Endothelial cell of umbilical vein (primary cell): Measurements from ENCODE around the gene DMXL1. TPM values are rescaled to one million over a fixed set of nuclear protein-coding genes. Genes with fewer than 3 reads are reported as not detected.

ENCODE experiments used
- BruUV-seq: library from RNA; stranded (reverse); fragments of 400-500 nt; replicated peaks from 2 replicates; lab custom pipeline; 2021; lab: Mats Ljungman, UMichigan
- CTCF ChIA-PET: fragments of 300-600, 350-600 bp; sonication (Branson Sonifier 250); formaldehyde crosslinking; loops from one replicate; lab custom pipeline; 2021; ENCODE audit warnings: antibody characterized with exemption, inconsistent platforms; lab: Charles Lee
- POLR2A ChIA-PET: fragments of 300-600, 350-600 bp; sonication (Branson Sonifier 250); formaldehyde crosslinking; loops from one replicate; lab custom pipeline; 2021; ENCODE audit warnings: antibody characterized with exemption, inconsistent platforms; lab: Charles Lee
- DNase-seq: peaks from one replicate; pipeline ENCODE4 v3.0.0-alpha.2; 2011; ENCODE audit warnings: low read depth, low spot score
- FAIRE-seq: peaks from 2 replicates; lab custom pipeline; 2011; peaks lifted over from hg19 to GRCh38; lab: Jason Lieb, UNC
- H2AFZ ChIP-seq: 2 replicates; pipeline ENCODE4 v1.6.0; 2012; ENCODE audit warnings: low read depth, low read length, control low read depth, inconsistent platforms
- H3K27ac ChIP-seq: 2 replicates; pipeline ENCODE4 v1.5.1; 2011; ENCODE audit warnings: low read depth, mild to moderate bottlenecking, control low read depth, low read length, moderate library complexity; ENCODE audit not compliant: insufficient read depth
- H3K27me3 ChIP-seq, 2 experiments: 2 replicates each; pipeline versions ENCODE4 v1.6.0 to v1.6.1; 2011; ENCODE audit warnings: low read length in 2 of 2, mixed read lengths in 1 of 2; ENCODE audit not compliant: control insufficient read depth in 2 of 2, insufficient read depth in 2 of 2
- H3K36me3 ChIP-seq, 2 experiments: 2 replicates in 1 of 2; 3 replicates in 1 of 2; pipeline ENCODE4 v1.5.1; 2011; ENCODE audit warnings: low read length in 2 of 2, mild to moderate bottlenecking in 1 of 2, moderate library complexity in 1 of 2; ENCODE audit not compliant: control insufficient read depth in 2 of 2, insufficient read depth in 2 of 2; ENCODE audit errors: extremely low read depth in 1 of 2
- H3K4me1 ChIP-seq: 3 replicates; pipeline ENCODE4 v1.5.1; 2011; ENCODE audit warnings: mild to moderate bottlenecking, low read length; ENCODE audit not compliant: control insufficient read depth, insufficient read depth; ENCODE audit errors: extremely low read depth
- H3K4me2 ChIP-seq: 2 replicates; pipeline ENCODE4 v1.6.1; 2011; ENCODE audit warnings: low read length, control low read depth, mixed read lengths; ENCODE audit not compliant: insufficient read depth
- H3K4me3 ChIP-seq, 3 experiments: fragments of 200-600 bp in 1 of 3; sonication (generic), shearing (Covaris generic) in 1 of 3; replicated peaks in 1 of 3; 2 replicates each; pipeline ENCODE4 v1.5.1; 2011 to 2016; ENCODE audit warnings: control low read depth in 3 of 3, low read length in 3 of 3, mild to moderate bottlenecking in 2 of 3, inconsistent platforms in 1 of 3, low read depth in 1 of 3, moderate library complexity in 1 of 3; ENCODE audit not compliant: insufficient read depth in 1 of 3
- H3K79me2 ChIP-seq: 2 replicates; pipeline ENCODE4 v1.6.0; 2012; ENCODE audit warnings: low read length, inconsistent platforms; ENCODE audit not compliant: control insufficient read depth, insufficient read depth
- H3K9ac ChIP-seq: replicated peaks from 2 replicates; pipeline ENCODE3; 2011; ENCODE audit warnings: low read length, control low read depth; ENCODE audit not compliant: insufficient read depth; ENCODE audit errors: extremely low read depth
- H3K9me1 ChIP-seq: replicated peaks from 3 replicates; pipeline ENCODE4 v1.6.0; 2011; ENCODE audit warnings: mild to moderate bottlenecking, low read length; ENCODE audit not compliant: control insufficient read depth, insufficient read depth; ENCODE audit errors: extremely low read depth
- H3K9me3 ChIP-seq: replicated peaks from 2 replicates; pipeline ENCODE4 v1.5.1; 2012; ENCODE audit warnings: low read length, inconsistent platforms; ENCODE audit not compliant: control insufficient read depth, insufficient read depth
- H4K20me1 ChIP-seq: replicated peaks from 2 replicates; pipeline ENCODE3; 2011; ENCODE audit warnings: mild to moderate bottlenecking, low read length; ENCODE audit not compliant: control insufficient read depth, insufficient read depth; ENCODE audit errors: extremely low read depth
- EZH2 ChIP-seq: IDR thresholded peaks from 2 replicates; pipeline ENCODE4 v1.6.1; 2012; ENCODE audit warnings: borderline replicate concordance, low read depth, mild to moderate bottlenecking, moderate library complexity, low read length, inconsistent platforms; ENCODE audit not compliant: severe bottlenecking
- JUN ChIP-seq: IDR thresholded peaks from 2 replicates; pipeline ENCODE4 v1.6.1; 2011; ENCODE audit warnings: borderline replicate concordance, low read depth; ENCODE audit not compliant: insufficient read length, insufficient read depth
- POLR2A ChIP-seq: IDR thresholded peaks from 2 replicates; pipeline ENCODE4 v1.6.1; 2012; ENCODE audit warnings: low read depth, mild to moderate bottlenecking, control low read depth, low read length
- POLR2AphosphoS5 ChIP-seq: IDR thresholded peaks from 2 replicates; pipeline ENCODE4 v1.6.1; 2012; ENCODE audit warnings: low read depth, mild to moderate bottlenecking, control low read depth, low read length, moderate library complexity; ENCODE audit not compliant: insufficient read depth
- dilution Hi-C: fragments of 300-500 bp; cut with MboI; formaldehyde crosslinking; loops from one replicate; pipeline ENCODE4 v1.15.0; 2019; ENCODE audit warnings: low sequenced_read_pairs; ENCODE audit not compliant: extremely low pct_ligation_motif_present
- intact Hi-C: fragments of 100-400 bp; cut with micrococcal nuclease; formaldehyde crosslinking; loops from one replicate; pipeline ENCODE4 v1.10.0; 2022
- polyA plus RNA-seq, 4 experiments: library from polyadenylated mRNA; depleted of rRNA in 3 of 4; stranded (reverse) in 3 of 4; unstranded in 1 of 4; fragments of >200 nt; gene quantifications; 2 replicates each; pipeline versions ENCODE4 v1.2.1 to v1.2.3, GENCODE V29; 2011 to 2012; ENCODE audit warnings: missing spikeins in 1 of 4
- total RNA-seq: library from RNA; stranded (reverse); gene quantifications from 2 replicates; pipeline ENCODE4 v1.2.3, GENCODE V29; 2021
- TF ChIP-seq, protein P1 (sequence below): IDR thresholded peaks from 2 replicates; pipeline ENCODE4 v1.6.1; 2011; ENCODE audit not compliant: insufficient read depth, insufficient read length

The DMXL1 gene
- total and polyA plus RNA-seq, 2 donors (not counting 3 experiments of a cell fraction or from before 2014, with no cell fraction given) = 5.4 to 24.7 TPM

DNA sequence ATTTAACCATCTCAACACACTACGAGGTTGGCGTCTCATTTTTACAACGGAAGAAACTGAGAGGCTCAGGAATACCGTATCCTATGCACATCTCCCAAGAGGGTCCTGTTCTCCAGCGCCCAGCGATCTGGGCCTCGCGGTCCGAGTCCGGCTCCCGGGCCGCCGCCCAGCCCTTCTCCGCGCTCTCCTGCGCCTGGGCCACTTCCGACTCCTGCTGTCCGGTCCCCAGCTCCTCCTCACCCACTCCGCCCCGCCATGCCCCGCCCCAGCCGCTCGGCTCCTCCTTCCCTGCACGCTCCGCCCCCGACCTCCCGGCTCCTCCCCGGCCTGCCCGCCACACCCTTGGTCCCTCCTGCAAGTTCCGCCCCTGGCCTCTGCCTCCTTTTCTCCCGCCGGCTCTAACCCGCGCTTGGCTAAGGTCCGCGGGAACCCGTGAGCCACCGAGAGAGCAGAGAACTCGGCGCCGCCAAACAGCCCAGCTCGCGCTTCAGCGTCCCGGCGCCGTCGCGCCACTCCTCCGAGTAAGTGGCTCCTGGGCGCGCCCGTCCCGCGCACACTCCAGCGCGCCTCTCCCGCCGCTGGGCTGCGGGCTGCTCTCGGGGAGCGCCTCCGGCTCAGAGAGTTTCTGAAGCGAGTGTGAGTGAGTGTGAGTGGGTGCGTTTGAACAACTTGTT, 197.6 kb downstream of the DMXL1 start:
- H2AFZ ChIP-seq = peak overlapping the region; percentile 100
- H4K20me1 ChIP-seq = no peaks in the 10 kb centered on the region
- peak overlapping the region; percentile 75 for H3K27ac ChIP-seq
- no peaks in the 10 kb centered on the region for H3K9me3 ChIP-seq
- no peaks in the 10 kb centered on the region for H3K36me3 ChIP-seq
- no peaks in the 10 kb centered on the region for H3K9me1 ChIP-seq
- H3K9ac ChIP-seq = peak overlapping the region; percentile 92
- peaks cover 9% of the 10 kb centered on the region for H3K4me1 ChIP-seq
- H3K4me3 ChIP-seq = peak overlapping the region; percentile 73 to 99 (median 96)
- ChIA-PET POLR2A (interaction anchor here (1.0 to 1.8 kb wide), 4 partner anchors 36 to 197 kb away, joined by 3 to 6 read pairs (median 4); partner anchors contain the start of gene DMXL1), CTCF (interaction anchor here (0.6 to 2.2 kb wide), 12 partner anchors 12 to 281 kb away, joined by 3 to 20 read pairs (median 4); partner anchors contain the start of gene DTWD2)
- peaks cover 2 to 5% of the 10 kb centered on the region in 2 experiments for H3K27me3 ChIP-seq
- peak overlapping the region; percentile 97 for H3K4me2 ChIP-seq
- dilution Hi-C loops = no loop called here
- TF ChIP-seq EZH2 = no peak
- TF ChIP-seq, protein P1, sequence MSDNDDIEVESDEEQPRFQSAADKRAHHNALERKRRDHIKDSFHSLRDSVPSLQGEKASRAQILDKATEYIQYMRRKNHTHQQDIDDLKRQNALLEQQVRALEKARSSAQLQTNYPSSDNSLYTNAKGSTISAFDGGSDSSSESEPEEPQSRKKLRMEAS = no peak
- TF ChIP-seq JUN = no peak
- TF ChIP-seq POLR2AphosphoS5 = peak; percentile 87
- peak; percentile 95 for TF ChIP-seq POLR2A
- no TSS peak for BruUV-seq
- DNase-seq = peak; percentile 96
- peak; percentile 98 for FAIRE-seq
- intact Hi-C loops = loop anchor here (1.0 to 5.0 kb wide), 8 partner anchors 35 to 280 kb away; partner anchors contain the start of genes DTWD2, HSD17B4 and TNFAIP8
- no peaks in the 10 kb centered on the region for H3K79me2 ChIP-seq
